ENCODE results near the gene RAPSN.

RAPSN gene

GRCh38 chr11:47403571-47403970, 45.4 kb downstream of the RAPSN start:
- no peak for DNase-seq

- no peak for DNase-seq
Observed at GRCh38 chr11:47403135-47403534, 45.8 kb downstream of the RAPSN start.

- DNase-seq = peak; percentile 84
Observed at GRCh38 chr11:47400768-47401279, 48.1 kb downstream of the RAPSN start.

- no peak for DNase-seq
Observed at GRCh38 chr11:47399860-47400767, 48.8 kb downstream of the RAPSN start.

GRCh38 chr11:47398551-47398950, 50.4 kb downstream of the RAPSN start:
- no peak for DNase-seq

- DNase-seq = no peak
Observed at GRCh38 chr11:47398011-47398410, 50.9 kb downstream of the RAPSN start.

GRCh38 chr11:47396049-47396320, 53.0 kb downstream of the RAPSN start:
- DNase-seq = no peak

GRCh38 chr11:47395223-47396048, 53.5 kb downstream of the RAPSN start:
- no peak for DNase-seq

- no peak for DNase-seq
Observed at GRCh38 chr11:47394322-47395222, 54.4 kb downstream of the RAPSN start.

- DNase-seq = no peak
Observed at GRCh38 chr11:47394050-47394321, 55.0 kb downstream of the RAPSN start.

GRCh38 chr11:47393163-47394049, 55.5 kb downstream of the RAPSN start:
- no peak for DNase-seq

- DNase-seq = no peak
Observed at GRCh38 chr11:47392546-47393162, 56.3 kb downstream of the RAPSN start.

- no peak for DNase-seq
Observed at GRCh38 chr11:47391711-47392432, 57.1 kb downstream of the RAPSN start.

GRCh38 chr11:47391077-47391583, 57.8 kb downstream of the RAPSN start:
- DNase-seq = no peak

GRCh38 chr11:47390422-47390760, 58.5 kb downstream of the RAPSN start:
- no peak for DNase-seq

GRCh38 chr11:47389577-47390421, 59.1 kb downstream of the RAPSN start:
- DNase-seq = no peak

GRCh38 chr11:47388697-47389576, 60.0 kb downstream of the RAPSN start:
- no peak for DNase-seq

GRCh38 chr11:47387944-47388696, 60.8 kb downstream of the RAPSN start:
- DNase-seq = no peak
